HT1080 (cell line): ENCODE results near the gene GPR18. TPM values are rescaled to one million over a fixed set of nuclear protein-coding genes. Genes with fewer than 3 reads are reported as not detected.

Experiments
- DNase-seq: peaks from one replicate; pipeline ENCODE4 v3.0.0-alpha.2; 2015; ENCODE audit warnings: low read depth
- polyA plus RNA-seq, 2 experiments: library from polyadenylated mRNA; depleted of rRNA; stranded (reverse); fragments of >200 nt; gene quantifications; 2 replicates each; pipeline ENCODE4 v1.2.3, GENCODE V29; 2015
- total RNA-seq: library from RNA; depleted of rRNA; stranded (reverse); fragments of >200 nt; shearing (Covaris generic); gene quantifications from 2 replicates; pipeline ENCODE4 v1.2.3, GENCODE V29; 2014; rRNA removed

The GPR18 gene
- total RNA-seq: not detected in 2 replicates
- not detected in 2 replicates for polyA plus RNA-seq (2015; cell fraction: cytosol; rRNA removed)
- not detected in 2 replicates for polyA plus RNA-seq (2015; cell fraction: nucleus; rRNA removed)

- DNase-seq: no peak
Measured at GRCh38 chr13:99258210-99258860, at the start of gene GPR18. Gene GPR18, minus strand, starts transcription at chr13:99258379. Its CDS starts 2,507 bp downstream, at chr13:99255872.

- DNase-seq: peak; percentile 82
Measured at GRCh38 chr13:99307648-99308339, 49.6 kb upstream of the GPR18 start.

- DNase-seq: peak; percentile 49
Measured at GRCh38 chr13:99307247-99307646, 49.1 kb upstream of the GPR18 start, which contains the start of gene GPR183. Gene GPR183, minus strand, starts transcription at chr13:99307399. Its CDS starts 11,254 bp downstream, at chr13:99296145.

GRCh38 chr13:99305566-99305965 lies 47.4 kb upstream of the GPR18 start:
- DNase-seq: no peak

- DNase-seq: no peak
Measured at GRCh38 chr13:99305158-99305557, 47.0 kb upstream of the GPR18 start.

- DNase-seq: no peak
Measured at GRCh38 chr13:99304541-99304940, 46.4 kb upstream of the GPR18 start.

- peak; percentile 66 for DNase-seq
Measured at GRCh38 chr13:99303863-99304521, 45.8 kb upstream of the GPR18 start.

- no peak for DNase-seq
Measured at GRCh38 chr13:99302637-99303505, 44.7 kb upstream of the GPR18 start.

GRCh38 chr13:99301913-99302636 lies 43.9 kb upstream of the GPR18 start:
- no peak for DNase-seq

GRCh38 chr13:99301056-99301838 lies 43.1 kb upstream of the GPR18 start:
- no peak for DNase-seq

- no peak for DNase-seq
Measured at GRCh38 chr13:99299920-99300341, 41.8 kb upstream of the GPR18 start.

GRCh38 chr13:99299256-99299919 lies 41.2 kb upstream of the GPR18 start:
- no peak for DNase-seq

- DNase-seq: no peak
Measured at GRCh38 chr13:99298056-99298455, 39.9 kb upstream of the GPR18 start.

GRCh38 chr13:99297331-99297730 lies 39.2 kb upstream of the GPR18 start:
- no peak for DNase-seq

- no peak for DNase-seq
Measured at GRCh38 chr13:99296398-99296797, 38.2 kb upstream of the GPR18 start.

GRCh38 chr13:99295488-99296252 lies 37.5 kb upstream of the GPR18 start:
- no peak for DNase-seq

GRCh38 chr13:99294958-99295357 lies 36.8 kb upstream of the GPR18 start:
- DNase-seq: no peak

GRCh38 chr13:99294198-99294597 lies 36.0 kb upstream of the GPR18 start:
- DNase-seq: no peak
